Airway epithelial cell (primary cell): Measurements from ENCODE around the gene CECR2. TPM values are rescaled to one million over a fixed set of nuclear protein-coding genes. Genes with fewer than 3 reads are reported as not detected.

Experiments used
- total RNA-seq: library from RNA; depleted of rRNA; stranded (reverse); fragments of >200 nt; gene quantifications from 2 replicates; pipeline ENCODE4 v1.2.3, GENCODE V29; 2015

Gene CECR2
- 0.07 TPM in 1 of 2 replicates, not detected in the other for total RNA-seq

GRCh38 chr22:17369439-17370025 is at the start of gene CECR2:
TSS of gene CECR2 (plus strand) at chr22:17369460. CDS start at chr22:17369784, 324 bp downstream.

GRCh38 chr22:17562906-17563870 is 193.9 kb downstream of the CECR2 start, which contains the start of gene SLC25A18:
TSS of gene SLC25A18 (plus strand) at chr22:17563498. CDS start at chr22:17579945, 16,447 bp downstream.

Other genes with a start within 250 kb of the CECR2 start
- gene TMEM121B, start 248.1 kb upstream of the CECR2 start, total RNA-seq: 0.07 TPM in 1 of 2 replicates, not detected in the other
- gene HDHD5, start 210.2 kb upstream of the CECR2 start, total RNA-seq: 63.1 and 63.6 TPM in 2 replicates
- gene ADA2, start 150.0 kb upstream of the CECR2 start, total RNA-seq: not detected in 2 replicates
- 0.51 TPM in 1 of 2 replicates, not detected in the other for gene SLC25A18, start 194.0 kb downstream of the CECR2 start, total RNA-seq